HG03108 (cell line): ENCODE data around the gene DNAH10.
"Not testable (repeated sequence)": the region's sequence is repeated elsewhere in the genome, so short reads cannot be mapped to it uniquely, and the experiment has no call there.

ENCODE experiments used
- ATAC-seq: cut with Tn5 transposase; IDR thresholded peaks from one replicate; pipeline ENCODE4 v1.9.1; 2021; ENCODE audit warnings: moderate library complexity; ENCODE audit not compliant: unreplicated experiment

Gene DNAH10

GRCh38 chr12:123945287-123946151, 183.4 kb downstream of the DNAH10 start:
- no peak for ATAC-seq

- no peak for ATAC-seq
Measured at GRCh38 chr12:123946152-123946515, 184.0 kb downstream of the DNAH10 start.

GRCh38 chr12:123946516-123947505, 184.7 kb downstream of the DNAH10 start:
- not testable (repeated sequence) for ATAC-seq

- ATAC-seq: not testable (repeated sequence)
Measured at GRCh38 chr12:123947531-123947930, 185.4 kb downstream of the DNAH10 start.

- no peak for ATAC-seq
Measured at GRCh38 chr12:123948401-123948795, 186.3 kb downstream of the DNAH10 start.

GRCh38 chr12:123948796-123949769, 187.0 kb downstream of the DNAH10 start:
- ATAC-seq: no peak

- ATAC-seq: no peak
Measured at GRCh38 chr12:123949770-123950165, 187.7 kb downstream of the DNAH10 start.

- no peak for ATAC-seq
Measured at GRCh38 chr12:123950476-123951349, 188.6 kb downstream of the DNAH10 start.

- ATAC-seq: no peak
Measured at GRCh38 chr12:123951467-123951866, 189.4 kb downstream of the DNAH10 start.

- no peak for ATAC-seq
Measured at GRCh38 chr12:123952037-123952436, 189.9 kb downstream of the DNAH10 start.

GRCh38 chr12:123954647-123955350, 192.7 kb downstream of the DNAH10 start:
- ATAC-seq: no peak

GRCh38 chr12:123956249-123956648, 194.1 kb downstream of the DNAH10 start:
- no peak for ATAC-seq

- no peak for ATAC-seq
Measured at GRCh38 chr12:123957196-123957595, 195.1 kb downstream of the DNAH10 start.

- no peak for ATAC-seq
Measured at GRCh38 chr12:123958462-123958861, 196.4 kb downstream of the DNAH10 start.

GRCh38 chr12:123958876-123959275, 196.8 kb downstream of the DNAH10 start:
- no peak for ATAC-seq

GRCh38 chr12:123960029-123960735, 198.1 kb downstream of the DNAH10 start:
- no peak for ATAC-seq

GRCh38 chr12:123960856-123961255, 198.8 kb downstream of the DNAH10 start:
- ATAC-seq: no peak
